ENCODE data around the gene MBD4.
"Not testable (repeated sequence)": the region's sequence is repeated elsewhere in the genome, so short reads cannot be mapped to it uniquely, and the experiment has no call there.

Gene MBD4

GRCh38 chr3:129403450-129403849 is 36.3 kb downstream of the MBD4 start:
- no peak for DNase-seq

- DNase-seq: no peak
Measured at GRCh38 chr3:129402616-129403015, 37.1 kb downstream of the MBD4 start.

GRCh38 chr3:129402210-129402609 is 37.5 kb downstream of the MBD4 start:
- no peak for DNase-seq

- no peak for DNase-seq
Measured at GRCh38 chr3:129399895-129400357, 39.8 kb downstream of the MBD4 start.

- DNase-seq: peak; percentile 92
Measured at GRCh38 chr3:129399145-129399894, 40.4 kb downstream of the MBD4 start.

- DNase-seq: no peak
Measured at GRCh38 chr3:129398803-129399144, 41.0 kb downstream of the MBD4 start.

- not testable (repeated sequence) for DNase-seq
Measured at GRCh38 chr3:129393760-129394564, 45.8 kb downstream of the MBD4 start.

- DNase-seq: no peak
Measured at GRCh38 chr3:129393271-129393670, 46.5 kb downstream of the MBD4 start.

- not testable (repeated sequence) for DNase-seq
Measured at GRCh38 chr3:129392106-129392887, 47.5 kb downstream of the MBD4 start.

GRCh38 chr3:129391583-129391982 is 48.2 kb downstream of the MBD4 start:
- DNase-seq: not testable (repeated sequence)

- no peak for DNase-seq
Measured at GRCh38 chr3:129389572-129389937, 50.2 kb downstream of the MBD4 start.

- peak; percentile 15 for DNase-seq
Measured at GRCh38 chr3:129388791-129389571, 50.8 kb downstream of the MBD4 start.

- DNase-seq: no peak
Measured at GRCh38 chr3:129387487-129387886, 52.3 kb downstream of the MBD4 start.

GRCh38 chr3:129386984-129387383 is 52.8 kb downstream of the MBD4 start:
- DNase-seq: no peak

GRCh38 chr3:129385507-129385906 is 54.2 kb downstream of the MBD4 start:
- not testable (repeated sequence) for DNase-seq

GRCh38 chr3:129384594-129385323 is 55.0 kb downstream of the MBD4 start:
- DNase-seq: no peak

GRCh38 chr3:129384103-129384502 is 55.6 kb downstream of the MBD4 start:
- DNase-seq: not testable (repeated sequence)

GRCh38 chr3:129383292-129383860 is 56.4 kb downstream of the MBD4 start:
- peak; percentile 59 for DNase-seq

GRCh38 chr3:129382366-129382765 is 57.4 kb downstream of the MBD4 start:
- DNase-seq: no peak
